NOMO-1 (cell line): ENCODE data around the gene TMEM88.
"Not testable (repeated sequence)": the region's sequence is repeated elsewhere in the genome, so short reads cannot be mapped to it uniquely, and the experiment has no call there.

ENCODE experiments used
- DNase-seq, 2 experiments: peaks; one replicate each; lab custom pipeline; 2025; ENCODE audit not compliant: unreplicated experiment in 2 of 2; lab: John Stamatoyannopoulos, UW

Gene TMEM88

DNA sequence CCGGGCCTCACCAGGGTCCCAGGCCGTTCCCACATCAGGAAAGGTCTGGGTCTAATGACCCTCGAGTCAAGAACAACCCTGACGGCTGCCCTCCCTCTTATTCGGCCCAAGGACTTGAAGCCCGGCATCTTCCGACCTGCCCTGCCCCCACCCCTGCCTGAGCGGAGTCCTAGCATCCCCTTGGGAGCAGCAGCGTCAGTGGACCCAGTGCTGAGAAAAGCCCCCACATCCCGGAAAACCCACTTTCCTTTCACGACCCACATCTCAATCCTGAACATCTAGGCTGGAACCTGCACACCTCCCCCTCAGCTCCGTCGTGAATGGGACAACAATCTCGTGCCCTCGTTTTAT, 769 bp downstream of the TMEM88 start:
- no peak for DNase-seq

DNA sequence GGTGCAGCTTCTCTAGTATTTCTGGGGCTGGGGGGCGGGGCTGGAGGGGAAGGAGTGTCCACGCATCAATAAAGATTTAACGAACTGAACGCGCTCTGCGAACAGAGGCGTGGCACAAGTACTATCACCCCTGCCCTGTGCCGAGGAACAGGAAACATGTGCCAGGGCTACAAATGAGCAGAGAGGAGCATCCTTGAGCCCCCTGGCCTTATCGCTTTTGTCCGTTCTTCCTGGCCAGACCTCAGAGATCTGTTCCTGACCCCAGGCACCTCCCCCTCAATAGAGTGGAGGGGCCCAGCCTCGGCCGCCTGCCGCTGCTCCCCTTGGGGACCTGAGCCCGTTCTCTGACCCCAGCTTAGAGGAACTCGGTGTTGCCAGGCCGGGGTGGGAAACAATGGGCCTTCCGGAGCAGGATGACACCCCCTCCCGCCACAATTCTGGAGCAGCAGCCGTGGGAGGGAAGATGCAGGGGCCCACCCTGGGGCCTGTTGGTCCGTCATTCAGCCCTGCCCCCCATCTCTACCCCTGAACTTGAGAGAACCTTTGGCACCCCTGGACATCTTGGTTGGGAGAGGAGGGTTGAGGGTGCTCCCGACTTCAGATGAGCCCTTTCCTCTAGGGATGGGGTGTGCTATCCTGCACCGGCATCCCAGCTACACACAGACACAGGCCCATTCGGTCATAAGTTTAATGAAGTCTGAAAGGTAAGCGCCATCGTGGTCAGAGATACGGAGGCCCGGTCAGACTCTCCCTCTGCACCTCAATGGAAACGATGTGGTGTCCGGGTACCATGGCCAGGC, 1.3 kb downstream of the TMEM88 start:
- peak; percentile 45 to 63 for DNase-seq

DNA sequence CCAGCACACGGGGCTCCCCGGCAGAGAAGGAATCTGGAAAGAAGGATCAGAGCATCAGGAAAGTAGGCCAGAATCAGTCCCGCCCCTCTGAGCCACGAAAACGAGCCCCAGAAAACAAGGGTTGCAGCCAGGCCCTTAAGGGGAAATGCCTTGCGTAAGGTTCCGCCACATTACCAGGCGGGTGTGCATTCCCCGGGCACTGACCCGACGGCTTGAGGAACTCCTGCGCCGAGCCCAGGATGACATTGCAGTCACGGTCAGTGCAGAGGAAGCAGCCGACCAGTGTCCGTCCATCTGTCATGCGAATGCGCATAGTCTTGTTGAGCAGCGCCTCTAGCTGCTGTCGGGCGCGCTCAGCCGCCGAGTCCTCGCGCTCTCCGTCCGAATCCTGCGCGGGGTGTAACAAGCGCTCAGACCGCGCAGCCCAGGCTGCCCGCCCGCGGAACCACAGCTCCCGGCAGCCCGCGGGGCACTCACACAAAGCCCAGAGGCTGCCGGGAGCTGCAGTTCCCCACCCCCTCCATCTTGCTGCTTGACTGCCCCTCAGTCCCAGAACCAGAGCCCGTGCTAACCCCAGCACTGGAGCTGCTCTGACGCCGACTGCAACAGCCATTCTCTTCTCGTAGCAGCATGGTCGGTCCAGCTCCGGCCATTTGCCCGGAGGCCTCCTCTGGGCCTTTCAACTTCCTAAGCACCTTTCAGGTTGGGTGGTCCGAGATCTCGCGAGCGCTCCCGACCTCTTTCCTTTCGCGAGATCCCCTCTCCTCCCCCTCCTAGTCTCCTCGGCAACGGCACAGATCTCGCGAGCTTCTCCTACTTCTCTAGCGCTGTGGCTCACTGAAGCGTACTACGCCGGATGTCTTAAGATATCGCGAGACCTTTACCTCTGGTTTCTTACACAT, 2.2 kb downstream of the TMEM88 start, which contains the start of gene NAA38:
TSS of gene NAA38 (minus strand) at position 749 of the 902 bp plus-strand sequence. CDS start at position 653, 96 bp downstream.
- peak; percentile 97 to 100 for DNase-seq

DNA sequence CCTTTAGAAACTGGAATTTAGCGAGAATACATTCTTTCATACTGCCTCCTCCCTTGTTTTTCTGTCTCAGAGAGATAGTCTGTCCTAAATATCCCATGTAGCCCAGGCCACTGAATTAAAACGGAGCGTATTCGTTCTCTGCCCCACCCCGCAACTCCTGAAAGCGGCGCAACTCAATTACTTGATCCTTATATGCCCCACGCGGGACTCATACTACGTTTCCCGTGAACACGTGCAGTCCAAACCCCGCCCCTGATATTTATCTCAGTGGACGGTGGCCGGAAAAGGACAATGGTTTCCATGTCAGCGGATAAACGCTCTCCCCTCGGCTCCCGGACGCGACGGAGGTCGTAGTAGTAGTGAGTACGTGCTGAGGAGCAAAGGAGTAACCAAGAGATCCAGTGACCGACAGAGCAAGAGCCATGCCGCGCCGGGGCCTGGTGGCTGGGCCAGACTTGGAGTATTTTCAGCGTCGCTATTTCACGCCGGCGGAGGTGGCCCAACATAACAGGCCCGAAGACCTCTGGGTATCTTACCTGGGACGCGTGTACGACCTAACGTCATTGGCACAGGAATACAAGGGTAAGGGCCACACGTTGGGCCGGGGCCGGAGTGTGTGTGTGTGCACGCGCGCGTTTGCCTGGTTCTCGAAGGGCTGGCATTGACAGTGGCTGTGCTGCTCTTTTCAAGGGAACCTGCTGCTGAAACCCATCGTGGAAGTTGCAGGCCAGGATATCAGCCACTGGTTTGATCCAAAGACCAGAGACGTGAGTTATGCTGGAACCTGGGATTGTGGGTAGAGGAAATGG, 3.1 kb downstream of the TMEM88 start, which contains the start of gene CYB5D1:
TSS of gene CYB5D1 (plus strand) at position 291 of the 809 bp plus-strand sequence. CDS start at position 423, 132 bp downstream.
- DNase-seq = peak; percentile 86 to 96

DNA sequence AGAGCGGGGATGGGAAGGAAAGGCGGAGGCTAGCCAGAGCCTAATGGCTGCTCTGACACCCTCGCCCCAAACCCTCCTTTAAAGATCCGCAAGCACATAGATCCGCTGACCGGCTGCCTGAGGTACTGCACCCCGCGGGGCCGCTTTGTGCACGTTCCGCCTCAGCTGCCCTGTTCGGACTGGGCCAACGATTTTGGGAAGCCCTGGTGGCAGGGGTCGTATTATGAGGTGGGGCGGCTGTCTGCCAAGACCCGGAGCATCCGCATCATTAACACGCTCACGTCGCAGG, 3.6 kb downstream of the TMEM88 start:
- DNase-seq = no peak

DNA sequence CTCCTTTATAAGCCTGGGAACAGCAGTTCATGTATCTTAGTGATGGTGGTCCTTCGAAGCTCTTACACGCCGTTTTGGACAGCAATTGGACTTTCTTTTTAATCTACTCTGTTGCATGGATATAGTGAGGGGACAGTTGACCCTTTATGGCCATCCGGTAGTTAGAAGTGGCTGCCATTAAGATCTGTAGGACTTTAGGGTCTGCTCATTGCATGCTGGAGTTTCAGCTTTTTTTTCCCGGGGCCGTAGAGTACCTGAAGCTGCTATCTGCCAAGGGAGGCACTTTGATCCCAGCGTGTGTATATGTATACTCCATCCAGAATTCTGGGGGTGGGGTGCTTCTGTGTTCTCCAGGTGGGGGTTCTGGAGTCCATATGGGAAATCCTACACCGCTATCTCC, 4.2 kb downstream of the TMEM88 start:
- DNase-seq = no peak

DNA sequence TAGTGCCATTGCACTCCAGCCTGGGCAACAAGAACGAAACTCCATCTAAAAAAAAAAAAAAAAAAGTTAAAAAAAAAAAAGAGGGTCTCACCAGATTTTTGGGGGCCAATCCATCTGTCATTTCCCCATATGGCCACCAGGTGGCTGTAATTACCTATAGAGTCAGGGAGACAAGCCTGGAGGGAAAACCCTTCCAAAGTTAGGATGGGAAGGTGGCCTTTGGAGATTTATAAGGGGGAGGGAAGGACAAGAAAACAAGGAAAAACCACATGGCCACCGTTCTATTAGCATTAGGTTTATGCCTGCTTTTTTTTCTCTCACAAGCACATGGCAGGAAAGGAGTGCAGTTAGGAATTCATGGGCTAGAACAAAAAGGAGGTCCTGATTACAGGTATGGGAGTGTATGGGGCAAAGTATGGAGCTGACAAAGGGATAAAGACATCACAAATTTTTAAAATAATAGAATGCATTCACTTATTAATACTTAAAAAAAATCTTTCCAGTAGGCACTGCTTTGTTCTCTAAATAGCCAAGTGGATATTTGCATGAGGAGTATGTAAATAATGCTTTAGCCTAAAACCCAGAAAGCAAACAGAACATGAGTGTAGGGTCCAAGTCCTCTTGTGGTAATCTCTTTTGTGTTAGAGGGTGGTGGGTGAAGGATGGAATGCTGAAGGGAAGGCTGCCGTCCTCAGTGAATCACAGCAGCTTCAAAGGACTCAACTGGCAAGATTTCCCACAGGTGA, 8.0 kb downstream of the TMEM88 start:
- DNase-seq = no peak

DNA sequence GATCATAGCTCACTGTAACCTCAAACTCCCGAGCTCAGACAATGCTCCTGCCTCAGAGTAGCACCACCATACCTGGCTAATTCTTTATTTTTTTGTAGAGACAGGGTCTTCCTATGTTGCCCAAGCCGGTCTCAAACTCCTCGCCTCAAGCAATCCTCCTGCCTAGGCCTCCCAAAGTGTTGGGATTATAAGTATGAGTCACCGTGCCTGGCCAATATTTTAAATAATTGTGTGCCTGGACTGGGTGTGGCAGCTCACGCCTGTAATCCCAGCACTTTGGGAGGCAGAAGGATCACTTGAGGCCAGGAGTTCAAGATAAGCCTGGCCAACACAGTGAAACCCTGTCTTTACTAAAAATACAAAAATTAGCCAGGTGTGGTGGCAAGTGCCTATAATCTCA, 9.5 kb downstream of the TMEM88 start:
- DNase-seq = not testable (repeated sequence)

DNA sequence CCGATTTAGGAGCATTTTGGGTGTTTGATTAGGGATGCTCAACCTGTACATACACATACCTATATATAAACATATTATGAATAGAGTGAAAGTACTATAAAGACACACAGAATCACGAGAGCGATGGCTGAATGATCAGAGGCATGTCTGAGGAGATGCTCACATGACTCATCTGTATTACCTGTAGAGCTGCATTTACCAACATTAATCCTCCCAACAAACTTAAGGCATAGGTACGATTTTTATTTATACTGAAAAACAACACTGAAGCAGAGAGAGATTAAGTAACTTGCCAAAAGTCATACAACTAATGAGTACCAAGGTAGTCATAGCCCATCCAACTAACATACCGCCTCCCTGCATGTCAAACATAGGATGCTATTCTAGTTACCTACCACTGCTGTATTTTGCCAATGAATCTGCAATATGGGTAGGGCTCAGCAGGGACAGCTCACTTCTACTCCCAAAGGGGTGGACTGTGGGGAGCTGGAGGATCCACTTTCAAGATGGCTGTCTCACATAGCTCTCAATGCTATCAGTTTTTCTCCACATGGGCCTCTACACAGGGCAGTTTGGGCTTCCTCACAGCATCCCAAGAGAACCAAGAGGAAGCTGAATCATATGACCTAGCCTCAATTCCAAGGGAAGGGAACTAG, 10.3 kb downstream of the TMEM88 start:
- no peak for DNase-seq

DNA sequence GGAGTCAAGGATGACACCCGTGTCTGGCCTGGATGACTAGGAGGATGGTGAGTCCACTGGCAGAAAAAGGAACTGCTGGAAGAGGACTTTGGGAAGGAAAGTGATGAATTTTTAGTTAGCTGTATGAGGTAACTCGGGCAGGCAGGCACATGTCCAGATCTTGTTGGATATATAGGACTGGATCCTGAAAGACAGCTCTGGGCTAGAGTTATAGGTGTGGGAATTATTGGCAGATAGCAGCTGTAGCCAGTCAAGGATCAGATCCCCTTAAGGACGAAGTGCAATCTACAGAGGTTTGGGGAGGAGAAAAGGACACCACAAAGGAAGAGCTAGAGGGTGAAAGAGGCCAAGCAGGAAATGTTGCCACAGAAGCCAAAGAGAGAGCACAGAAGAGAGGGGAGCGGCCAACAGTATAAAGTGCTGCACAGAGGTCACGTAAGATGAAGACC, 13.0 kb downstream of the TMEM88 start:
- peak; percentile 64 to 73 for DNase-seq

DNA sequence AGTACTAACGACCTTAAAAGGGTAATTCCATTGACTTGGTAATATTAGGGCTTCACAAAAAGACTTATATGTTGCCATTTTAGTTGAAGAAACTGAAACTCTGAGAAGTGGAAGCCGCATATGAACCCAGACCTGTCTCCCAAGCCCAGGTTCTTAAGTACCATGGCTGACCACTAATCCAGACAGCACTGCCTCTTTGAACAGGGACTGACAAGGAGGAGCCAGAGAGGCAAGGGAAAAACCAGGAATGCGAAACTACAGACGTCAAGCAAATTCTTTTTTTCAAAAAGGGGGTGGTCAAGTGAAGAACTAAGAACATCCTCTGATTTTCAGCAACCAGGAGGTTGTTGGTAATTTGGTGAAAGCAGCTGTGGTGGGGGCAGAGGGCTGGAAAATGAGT, 18.2 kb downstream of the TMEM88 start:
- DNase-seq = no peak

DNA sequence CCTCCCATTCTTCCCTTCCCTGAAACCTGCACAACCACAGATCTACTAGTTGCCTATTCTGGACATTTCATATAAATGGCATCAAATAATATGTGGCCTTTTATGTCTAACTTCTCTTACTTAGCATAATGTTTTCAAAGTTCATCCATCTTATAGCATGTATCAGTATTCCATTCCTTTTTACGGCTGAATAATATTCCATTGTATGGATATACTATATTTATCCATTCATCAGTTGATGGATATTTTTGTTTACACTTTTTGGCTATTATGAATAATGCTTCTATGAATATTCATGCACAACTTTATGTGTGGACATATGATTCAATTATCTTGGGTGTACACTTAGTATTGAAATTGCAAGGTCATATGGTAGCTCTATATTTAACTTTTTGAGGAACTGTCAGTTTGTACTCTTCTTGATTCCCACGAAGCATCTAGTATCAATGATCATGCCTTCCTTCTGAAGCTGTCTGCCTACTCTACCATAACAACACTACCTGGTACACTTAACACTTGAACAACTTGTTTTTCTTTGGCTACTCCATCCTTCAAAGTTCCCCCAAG, 21.0 kb downstream of the TMEM88 start:
- DNase-seq = peak in 1 of 2 experiments; percentile 37

DNA sequence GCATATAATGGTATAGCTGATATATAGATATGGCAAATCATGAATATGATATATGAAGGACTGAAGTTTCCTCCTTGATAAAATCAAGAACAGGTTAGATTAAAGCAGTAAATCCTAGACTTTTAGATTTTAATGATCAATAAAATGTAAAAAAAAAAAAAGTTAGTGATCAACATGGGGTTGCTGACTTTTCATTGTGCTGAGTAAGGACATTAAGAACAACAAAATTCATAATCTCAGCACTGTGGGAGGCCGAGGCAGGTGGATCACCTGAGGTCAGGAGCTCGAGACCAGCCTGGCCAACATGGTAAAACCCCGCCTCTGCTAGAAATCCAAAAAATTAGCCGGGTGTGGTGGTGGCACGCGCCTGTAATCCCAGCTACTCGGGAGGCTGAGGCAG, 23.4 kb downstream of the TMEM88 start:
- no peak for DNase-seq

DNA sequence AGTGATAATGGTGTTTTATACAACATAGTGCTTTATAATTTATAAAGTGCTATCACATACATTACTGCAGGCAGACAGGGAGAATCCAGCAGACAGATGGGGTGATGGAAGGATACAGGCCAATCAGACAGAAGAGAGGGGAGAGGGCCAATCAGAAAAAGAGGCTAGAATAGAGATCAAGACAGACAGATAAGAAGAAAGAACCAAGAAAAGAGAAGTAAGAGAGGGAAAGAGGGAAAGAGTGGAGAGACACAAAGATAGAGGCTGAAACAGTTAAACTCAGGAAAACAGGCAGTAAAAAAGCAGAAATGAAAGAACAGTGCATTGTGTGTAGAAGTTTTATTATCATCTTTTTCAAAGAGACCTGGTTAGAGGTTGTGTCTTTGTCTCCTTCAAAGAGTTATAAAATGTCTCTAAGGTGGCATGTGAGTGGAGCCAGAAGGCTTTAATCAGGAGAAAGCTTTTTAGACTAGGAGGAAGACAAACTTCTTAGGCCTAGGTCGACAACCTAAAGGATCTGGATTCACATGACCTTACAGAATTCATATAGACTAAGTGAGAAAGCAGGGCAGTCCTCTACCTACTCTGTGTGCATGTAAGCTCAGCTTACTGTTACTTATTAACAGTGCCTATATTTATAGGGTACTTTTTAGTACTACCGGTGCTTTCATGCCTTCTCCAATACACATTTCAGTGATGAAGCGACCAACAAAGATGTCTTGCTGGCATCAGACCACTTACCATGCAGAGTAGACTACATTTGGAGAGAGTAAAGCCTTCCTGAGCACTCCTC, 25.4 kb downstream of the TMEM88 start:
- DNase-seq = peak in 1 of 2 experiments; percentile 59

DNA sequence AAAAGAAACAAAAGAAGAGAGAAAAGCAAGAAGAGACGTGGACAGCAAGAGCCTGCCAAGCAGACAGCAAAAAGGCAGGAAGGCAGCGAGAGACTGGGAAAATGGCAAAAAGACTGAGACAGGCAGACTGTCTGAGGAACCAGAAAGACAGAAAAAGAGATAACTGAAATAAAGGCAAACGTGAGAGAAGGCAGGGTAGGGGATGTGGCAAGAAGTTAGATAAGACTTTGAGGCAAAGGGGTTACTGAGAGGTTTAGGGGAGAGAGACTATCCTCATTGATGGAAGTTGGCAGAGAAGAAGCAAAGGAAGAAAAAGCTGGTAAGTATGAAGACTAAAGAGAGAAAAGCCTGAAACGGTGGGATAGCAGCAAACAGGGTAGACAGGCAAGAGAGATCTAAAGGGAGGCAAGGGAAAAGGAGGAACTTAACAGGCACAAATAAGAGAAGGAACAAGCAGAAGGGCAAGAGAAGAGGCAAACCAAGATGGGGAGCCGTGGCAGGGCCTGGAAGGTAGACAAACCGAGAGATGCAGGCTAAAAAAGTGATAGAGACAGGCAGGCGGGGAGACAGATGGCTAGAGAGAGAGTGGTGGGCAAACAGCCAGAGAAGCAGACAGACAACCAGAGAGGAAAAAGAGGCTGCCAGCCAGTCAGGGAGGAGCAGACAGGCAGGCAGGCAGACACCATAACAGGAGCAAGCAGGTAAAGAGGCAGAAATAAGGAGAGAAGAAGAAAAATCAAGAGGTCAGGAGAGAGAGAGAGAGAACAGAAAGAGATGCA, 26.6 kb downstream of the TMEM88 start:
- DNase-seq = peak in 1 of 2 experiments; percentile 24

DNA sequence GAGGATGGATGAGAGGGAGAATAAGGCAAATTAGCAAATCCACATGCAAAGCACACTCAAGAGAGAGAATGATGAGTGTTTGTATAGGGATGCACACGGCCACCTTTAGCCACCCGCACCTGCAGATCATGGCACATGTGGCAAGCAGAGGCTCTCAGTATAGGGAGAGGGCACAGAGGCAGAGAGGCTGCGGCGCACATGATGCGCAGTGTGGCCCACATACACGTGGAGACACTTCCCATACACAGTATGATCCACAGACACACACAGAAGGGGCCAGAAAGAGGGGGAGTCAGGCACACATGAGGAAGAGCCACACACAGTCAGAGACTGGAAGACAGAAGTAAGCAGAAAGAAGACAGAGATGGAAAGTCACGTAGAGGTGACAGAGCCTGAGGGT, 27.2 kb downstream of the TMEM88 start:
- DNase-seq = no peak

DNA sequence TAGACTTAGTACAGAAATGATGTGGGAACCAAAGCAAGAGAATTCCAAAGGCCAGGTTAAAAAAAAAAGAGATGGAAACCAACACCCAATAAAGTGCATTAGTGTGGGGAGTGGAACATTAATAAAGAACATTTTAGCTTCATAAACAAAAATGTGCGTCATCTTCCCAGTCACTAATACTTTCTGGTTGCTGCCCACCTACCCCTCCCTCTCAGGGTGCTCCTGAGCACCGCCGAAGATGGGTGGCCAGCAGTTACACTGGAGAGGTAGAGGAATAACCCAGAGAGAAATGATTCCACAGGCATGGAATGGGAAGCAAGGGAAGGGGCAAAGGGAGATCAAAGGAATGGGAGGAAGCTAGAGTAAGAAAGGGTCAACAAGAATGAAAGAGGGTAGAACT, 27.8 kb downstream of the TMEM88 start:
- no peak for DNase-seq
